ENCODE data around the gene FARP2. TPM values are rescaled to one million over a fixed set of nuclear protein-coding genes. Genes with fewer than 3 reads are reported as not detected.

Gene FARP2
- total and polyA plus RNA-seq, 2 of the 13 experiments (the other 11 are each of a cell fraction or from before 2014, with no cell fraction given) = 28.0 to 45.4 TPM

DNA sequence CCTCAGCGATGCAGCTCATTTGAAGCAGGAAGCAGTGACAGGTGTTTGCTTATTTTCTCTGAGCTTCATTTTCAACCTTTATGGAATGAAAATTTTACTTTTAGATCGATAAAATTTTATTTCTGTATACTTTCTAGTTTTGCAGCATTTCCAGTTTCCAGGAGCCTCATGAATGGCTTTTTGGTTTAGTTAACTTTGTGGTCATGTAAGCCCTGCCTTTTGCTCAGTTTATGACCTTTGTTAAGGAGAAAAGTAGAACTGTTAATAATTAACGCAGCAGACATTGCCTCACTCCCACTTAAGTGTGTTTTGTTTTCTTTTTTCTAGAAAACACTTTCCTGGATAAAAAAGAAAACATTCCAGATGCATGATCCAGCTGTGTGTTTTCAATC is 4.4 kb upstream of the FARP2 start (continued):
- no peak for TF ChIP-seq PRDM10 (CRISPR knock-in tag; IDR thresholded peaks at IDR 0.05; ENCODE audit: low read depth)

DNA sequence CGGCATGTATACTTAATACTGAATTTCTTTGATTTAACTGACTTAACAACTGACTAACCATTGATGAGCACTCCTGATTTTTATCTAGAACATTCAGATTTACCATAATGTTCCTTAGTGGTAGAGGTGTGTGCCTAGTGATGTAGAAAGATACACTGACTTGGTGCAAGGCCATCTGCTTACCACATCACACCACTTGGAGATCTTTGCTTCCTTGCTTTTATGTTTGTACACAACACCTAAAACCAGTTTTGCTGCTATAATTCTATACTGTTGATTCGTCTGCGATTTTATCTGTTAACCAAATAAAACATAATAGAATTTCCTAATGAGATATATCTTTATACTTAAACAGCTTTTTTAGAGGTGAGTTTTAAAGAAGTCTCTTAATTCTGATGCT is 3.9 kb upstream of the FARP2 start:
- peaks cover 35% of the 10 kb centered on the region for H4K20me1 ChIP-seq (ENCODE audit: insufficient read depth, low read length)
- in situ Hi-C loops (cut with HindIII; ENCODE audit: extremely low pct_ligation_motif_present, low pct_unique_long_range_greater_than_20kb) (loop anchor here (5.0 kb wide), 1 partner anchor 35 kb away; the partner anchor contains the start of genes HDLBP and SEPTIN2), intact Hi-C loops (cut with micrococcal nuclease; ENCODE audit: unreplicated experiment) (loop anchor here (10.0 kb wide), 2 partner anchors 77 to 153 kb away; partner anchors contain the start of gene STK25)
- H3K4me1 ChIP-seq (ENCODE audit: insufficient read depth, low read length) = peaks cover 68% of the 10 kb centered on the region
- H3K27ac ChIP-seq (ENCODE audit: extremely low read length, insufficient read depth, low read length) = peak overlapping the region; percentile 86
- FAIRE-seq (no peak), ATAC-seq (no peak), DNase-seq (ENCODE audit: low spot score) (no peak)
- H3K4me2 ChIP-seq (ENCODE audit: low read depth, low read length) = peak overlapping the region; percentile 74
- peak overlapping the region in 1 of 3 experiments; percentile 12; a peak in 1 of 6 replicates for H3K4me3 ChIP-seq (replicated peaks in 1 of 3; ENCODE audit: insufficient read depth in 1 of 3, low read depth in 2 of 3, low read length in 3 of 3)
- POLR2A ChIA-PET = interaction anchor here (2.0 to 4.0 kb wide), 2 partner anchors 34 to 37 kb away, joined by 7 to 55 read pairs; partner anchors contain the start of genes HDLBP and SEPTIN2
- peaks cover 14% of the 10 kb centered on the region for H3K79me2 ChIP-seq (ENCODE audit: insufficient read depth, low read length)
- WGBS (ENCODE audit: low lambda C conversion rate) = 61% methylated on average over 3 of the region's 3 CpGs
- TF ChIP-seq CREB1 (IDR thresholded peaks at IDR 0.05) = no peak
- TF ChIP-seq CREB1 (CRISPR knock-in tag; IDR thresholded peaks at IDR 0.05) = no peak
- no peak for TF ChIP-seq ZNF333 (CRISPR knock-in tag; IDR thresholded peaks at IDR 0.05; ENCODE audit: borderline replicate concordance)
- 0 out of 2 replicates have a peak, but pooled peaks have one; percentile 35 for TF ChIP-seq MIER3 (CRISPR knock-in tag; IDR thresholded peaks at IDR 0.05; ENCODE audit: borderline replicate concordance)
- TF ChIP-seq ZNF17 (CRISPR knock-in tag; IDR thresholded peaks at IDR 0.05) = no peak
- no TSS peak for BruUV-seq (replicated peaks)
- CTCF ChIA-PET (ENCODE audit: low intra/inter-chr PET ratio, low total read pairs) = no interaction called here
- H3K9ac ChIP-seq (ENCODE audit: insufficient read depth, low read depth, low read length) = peak overlapping the region; percentile 61; the same call in 1 of the 2 replicates
- no peaks in the 10 kb centered on the region for H3K9me3 ChIP-seq (ENCODE audit: low read length)
- H2AFZ ChIP-seq (ENCODE audit: low read length) = no peak overlapping the region
- no peaks in the 10 kb centered on the region; a peak in 1 of 5 replicates for H3K27me3 ChIP-seq (ENCODE audit: control insufficient read depth in 1 of 2, insufficient read depth in 2 of 2, low read length in 2 of 2)
- peaks cover 14 to 51% of the 10 kb centered on the region in 2 experiments for H3K36me3 ChIP-seq (replicated peaks in 1 of 2; ENCODE audit: control insufficient read depth in 1 of 2, insufficient read depth in 2 of 2, low read length in 2 of 2)

Data from HepG2 (cell line).